HL-60/S4 treated with retinoic acid at 250 ng/mL for 4 days and 3 days (cell line): ENCODE results near the gene SHBG.

Experiments used
- in situ Hi-C: fragments of 300-500 bp; cut with MboI; formaldehyde crosslinking; loops from 2 replicates; pipeline ENCODE4 v1.7.0; 2022; ENCODE audit warnings: low sequenced_read_pairs

Gene SHBG

DNA sequence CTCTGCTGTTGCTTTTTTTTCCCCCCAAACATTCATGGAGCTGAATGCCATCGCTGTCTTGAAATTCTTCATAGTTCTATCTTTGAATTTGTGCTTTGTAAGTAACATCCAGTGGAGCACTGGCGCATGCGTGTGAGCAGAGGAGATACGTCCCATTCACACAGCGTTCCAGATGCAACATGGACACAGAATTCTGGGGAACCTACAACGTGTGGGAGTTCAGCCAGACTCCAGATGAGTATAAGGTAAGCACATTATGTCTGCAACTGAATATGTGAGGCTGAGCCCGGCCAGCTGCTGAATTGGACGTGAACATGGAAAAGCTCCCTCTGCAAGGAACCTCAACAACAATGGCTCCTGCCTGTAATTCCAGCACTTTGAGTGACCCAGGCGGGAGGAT lies 16.5 kb downstream of the SHBG start:
- in situ Hi-C loops: no loop called here

DNA sequence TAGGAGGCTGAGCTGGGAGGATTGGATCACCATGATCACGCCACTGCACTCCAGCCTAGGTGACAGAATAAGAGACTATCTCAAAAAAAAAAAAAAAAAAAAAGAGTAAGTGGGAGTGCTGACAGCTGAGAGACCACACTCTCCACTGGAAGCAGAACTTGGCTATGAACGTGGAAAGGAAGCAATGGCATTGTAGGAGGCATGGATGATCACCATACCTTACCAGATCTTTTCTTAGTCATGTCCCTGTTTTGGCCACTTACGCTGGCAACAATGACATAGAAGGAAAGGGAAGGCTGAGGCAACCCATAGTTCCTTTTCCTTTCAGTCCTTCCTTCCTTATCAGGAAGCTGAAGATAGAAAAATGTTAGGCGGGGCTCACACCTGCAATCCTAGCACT lies 17.1 kb downstream of the SHBG start:
- in situ Hi-C loops: no loop called here

GRCh38 chr17:7650509-7651096 lies 20.7 kb downstream of the SHBG start, which contains the start of gene ATP1B2:
Gene ATP1B2 (plus strand): TSS chr17:7650926. CDS start chr17:7651519, 593 bp downstream.
- in situ Hi-C loops: no loop called here

- in situ Hi-C loops: no loop called here
Measured at GRCh38 chr17:7651097-7651664, 21.2 kb downstream of the SHBG start.

DNA sequence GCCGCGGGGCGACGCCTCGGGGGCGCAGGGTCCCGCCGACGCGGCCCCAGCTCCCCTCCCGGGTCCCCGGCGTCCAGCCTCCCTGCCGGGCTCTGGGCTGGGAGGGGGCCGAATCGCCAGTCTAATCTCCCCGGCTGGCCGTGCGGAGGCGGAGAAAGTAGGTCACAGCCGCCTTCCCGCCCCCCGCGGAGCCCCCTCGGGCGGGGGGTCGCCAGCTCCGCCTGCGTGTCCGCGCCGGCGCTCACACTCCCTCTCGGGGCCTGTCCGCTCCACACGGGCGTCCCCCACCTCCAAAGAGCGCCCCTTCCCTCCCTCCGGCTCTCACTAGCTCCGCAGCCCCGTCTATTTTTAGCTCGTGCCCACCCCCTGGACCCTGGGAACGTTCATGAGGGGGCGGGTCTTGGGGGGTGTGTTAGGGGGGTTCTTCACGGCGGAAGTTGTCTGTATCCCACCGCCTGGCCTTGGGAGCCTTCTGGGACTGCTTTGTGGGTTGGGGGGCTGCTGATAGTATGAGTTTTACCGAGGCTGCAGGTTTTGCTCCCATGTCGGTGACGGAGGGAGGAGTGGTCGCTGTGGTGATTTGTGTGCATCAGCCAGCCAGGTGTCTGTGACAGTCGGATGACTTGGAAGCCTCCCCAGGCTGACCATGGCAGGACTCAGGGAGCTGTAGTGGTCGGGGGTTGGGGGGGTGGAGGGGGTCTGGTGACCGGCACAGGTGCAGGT lies 21.9 kb downstream of the SHBG start:
- in situ Hi-C loops: no loop called here

GRCh38 chr17:7652388-7653356 lies 22.7 kb downstream of the SHBG start:
- in situ Hi-C loops: no loop called here

GRCh38 chr17:7654832-7655540 lies 25.1 kb downstream of the SHBG start:
- in situ Hi-C loops: no loop called here

DNA sequence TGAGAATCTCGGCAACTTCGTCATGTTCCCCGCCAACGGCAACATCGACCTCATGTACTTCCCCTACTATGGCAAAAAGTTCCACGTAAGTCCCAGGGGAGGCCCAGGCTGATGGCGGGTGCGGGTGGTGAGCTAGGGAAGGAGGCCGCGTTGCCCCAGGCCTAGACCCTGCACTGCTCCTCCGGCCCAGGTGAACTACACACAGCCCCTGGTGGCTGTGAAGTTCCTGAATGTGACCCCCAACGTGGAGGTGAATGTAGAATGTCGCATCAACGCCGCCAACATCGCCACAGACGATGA lies 25.6 kb downstream of the SHBG start:
- in situ Hi-C loops: no loop called here

GRCh38 chr17:7656958-7657609 lies 27.1 kb downstream of the SHBG start:
- in situ Hi-C loops: no loop called here

GRCh38 chr17:7667656-7668406 lies 37.9 kb downstream of the SHBG start:
- in situ Hi-C loops: no loop called here

GRCh38 chr17:7668482-7668881 lies 38.5 kb downstream of the SHBG start:
- in situ Hi-C loops: no loop called here

GRCh38 chr17:7673239-7673638 lies 43.3 kb downstream of the SHBG start:
- in situ Hi-C loops: no loop called here

DNA sequence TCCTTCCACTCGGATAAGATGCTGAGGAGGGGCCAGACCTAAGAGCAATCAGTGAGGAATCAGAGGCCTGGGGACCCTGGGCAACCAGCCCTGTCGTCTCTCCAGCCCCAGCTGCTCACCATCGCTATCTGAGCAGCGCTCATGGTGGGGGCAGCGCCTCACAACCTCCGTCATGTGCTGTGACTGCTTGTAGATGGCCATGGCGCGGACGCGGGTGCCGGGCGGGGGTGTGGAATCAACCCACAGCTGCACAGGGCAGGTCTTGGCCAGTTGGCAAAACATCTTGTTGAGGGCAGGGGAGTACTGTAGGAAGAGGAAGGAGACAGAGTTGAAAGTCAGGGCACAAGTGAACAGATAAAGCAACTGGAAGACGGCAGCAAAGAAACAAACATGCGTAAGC lies 45.0 kb downstream of the SHBG start:
- in situ Hi-C loops: no loop called here

- in situ Hi-C loops: no loop called here
Measured at GRCh38 chr17:7676533-7676932, 46.6 kb downstream of the SHBG start.

GRCh38 chr17:7677388-7678067 lies 47.6 kb downstream of the SHBG start:
- in situ Hi-C loops: no loop called here
